HG02763 (cell line): ENCODE measurements around the gene CDK14.
"Not testable (repeated sequence)": the region's sequence is repeated elsewhere in the genome, so short reads cannot be mapped to it uniquely, and the experiment has no call there.

Source experiments
- ATAC-seq: cut with Tn5 transposase; IDR thresholded peaks from one replicate; pipeline ENCODE4 v1.9.1; 2021; ENCODE audit warnings: mild to moderate bottlenecking, moderate library complexity; ENCODE audit not compliant: unreplicated experiment

The CDK14 gene

GRCh38 chr7:90629297-90629918 lies 33.3 kb downstream of the CDK14 start:
- no peak for ATAC-seq

GRCh38 chr7:90631502-90631901 lies 35.4 kb downstream of the CDK14 start:
- no peak for ATAC-seq

- ATAC-seq = not testable (repeated sequence)
These were observed 43.6 kb downstream of the CDK14 start for GRCh38 chr7:90639683-90640082.

- no peak for ATAC-seq
These were observed 46.9 kb downstream of the CDK14 start for GRCh38 chr7:90642978-90643377.

GRCh38 chr7:90645784-90646183 lies 49.7 kb downstream of the CDK14 start:
- no peak for ATAC-seq

- ATAC-seq = no peak
These were observed 52.0 kb downstream of the CDK14 start for GRCh38 chr7:90648107-90648506.

- no peak for ATAC-seq
These were observed 52.7 kb downstream of the CDK14 start for GRCh38 chr7:90648834-90649233.

GRCh38 chr7:90654718-90655427 lies 58.8 kb downstream of the CDK14 start:
- no peak for ATAC-seq

GRCh38 chr7:90655566-90655965 lies 59.4 kb downstream of the CDK14 start:
- no peak for ATAC-seq

- no peak for ATAC-seq
These were observed 61.4 kb downstream of the CDK14 start for GRCh38 chr7:90657481-90657880.

- no peak for ATAC-seq
These were observed 64.0 kb downstream of the CDK14 start for GRCh38 chr7:90660100-90660499.

- ATAC-seq = no peak
These were observed 64.7 kb downstream of the CDK14 start for GRCh38 chr7:90660819-90661218.

GRCh38 chr7:90661290-90662151 lies 65.4 kb downstream of the CDK14 start:
- no peak for ATAC-seq

- no peak for ATAC-seq
These were observed 67.1 kb downstream of the CDK14 start for GRCh38 chr7:90663176-90663575.

GRCh38 chr7:90666186-90666585 lies 70.1 kb downstream of the CDK14 start:
- ATAC-seq = no peak

- no peak for ATAC-seq
These were observed 72.9 kb downstream of the CDK14 start for GRCh38 chr7:90668992-90669391.

GRCh38 chr7:90669492-90669891 lies 73.4 kb downstream of the CDK14 start:
- no peak for ATAC-seq

- no peak for ATAC-seq
These were observed 75.5 kb downstream of the CDK14 start for GRCh38 chr7:90671571-90671970.

- ATAC-seq = no peak
These were observed 76.1 kb downstream of the CDK14 start for GRCh38 chr7:90672210-90672609.

- no peak for ATAC-seq
These were observed 78.5 kb downstream of the CDK14 start for GRCh38 chr7:90674625-90675024.

- no peak for ATAC-seq
These were observed 79.9 kb downstream of the CDK14 start for GRCh38 chr7:90675982-90676381.
